Kidney (tissue), 14 donors: ENCODE measurements around the gene EPHB4. TPM values are rescaled to one million over a fixed set of nuclear protein-coding genes. Genes with fewer than 3 reads are reported as not detected.

Experiments used
- DNase-seq, 5 donors: peaks; one replicate each; pipeline ENCODE4 v3.0.0-alpha.2; 2013 to 2020
- FAIRE-seq: peaks from 2 replicates; lab custom pipeline; 2012; peaks lifted over from hg19 to GRCh38; lab: Jason Lieb, UNC
- H3K27ac ChIP-seq, 2 donors: one replicate each; pipeline ENCODE4 v1.7.0; 2013; ENCODE audit warnings: low read depth in 2 of 2, low read length in 2 of 2, inconsistent platforms in 1 of 2
- H3K27me3 ChIP-seq: one replicate; pipeline ENCODE4 v1.7.1; 2013; ENCODE audit warnings: low read length, inconsistent platforms; ENCODE audit not compliant: control insufficient read depth, insufficient read depth
- H3K36me3 ChIP-seq, 3 donors: one replicate each; pipeline versions ENCODE4 v1.7.0 to v1.7.1; 2013; ENCODE audit warnings: low read length in 3 of 3, control low read depth in 1 of 3, inconsistent platforms in 1 of 3; ENCODE audit not compliant: insufficient read depth in 3 of 3, control insufficient read depth in 2 of 3
- H3K4me1 ChIP-seq, 3 donors: one replicate each; pipeline versions ENCODE4 v1.7.0 to v1.7.1; 2013; ENCODE audit warnings: low read length in 3 of 3, inconsistent platforms in 1 of 3, low read depth in 1 of 3; ENCODE audit not compliant: control insufficient read depth in 2 of 3, insufficient read depth in 2 of 3
- H3K4me3 ChIP-seq, 3 donors: one replicate each; pipeline versions ENCODE4 v1.7.0 to v1.8.1; 2013; ENCODE audit warnings: low read length in 3 of 3, control low read depth in 1 of 3, inconsistent platforms in 1 of 3
- H3K9ac ChIP-seq, 3 donors: one replicate each; pipeline versions ENCODE4 v1.7.0 to v1.7.1; 2013; ENCODE audit warnings: low read length in 3 of 3, control low read depth in 1 of 3, inconsistent platforms in 1 of 3
- H3K9me3 ChIP-seq, 3 donors: one replicate each; pipeline versions ENCODE4 v1.7.0 to v1.7.1; 2013; ENCODE audit warnings: low read length in 3 of 3, control low read depth in 1 of 3, inconsistent platforms in 1 of 3; ENCODE audit not compliant: control insufficient read depth in 2 of 3, insufficient read depth in 1 of 3
- intact Hi-C: fragments of 100-400 bp; cut with DNase I; formaldehyde crosslinking; loops from one replicate; pipeline ENCODE4 v1.11.1; 2022
- polyA plus RNA-seq: library from polyadenylated mRNA; stranded (reverse); fragments of 350-450 nt; fragmentation: Illumina TruSeq; extraction: RNeasy Lipid Tissue Mini Kit (QIAGEN cat#74804); gene quantifications from one replicate; pipeline ENCODE4 v1.2.3, GENCODE V29; 2014; ENCODE audit warnings: low read depth, low replicate concordance; ENCODE audit not compliant: insufficient read depth
- total RNA-seq: library from RNA; stranded (reverse); fragmentation: NEBNext Ultra II Directional; extraction: Animal tissue kit (Norgen Biotek cat#: 25700); gene quantifications from one replicate; pipeline ENCODE4 v1.2.1, GENCODE V29; 2021
- TF ChIP-seq, protein P1 (sequence below): IDR thresholded peaks from 3 replicates; pipeline ENCODE4 v1.5.1; 2012; ENCODE audit warnings: mild to moderate bottlenecking, moderate library complexity, borderline replicate concordance; ENCODE audit not compliant: insufficient read depth; ENCODE audit errors: extremely low read depth
- donor health status: control.
- donor health status: control.
- donor health status: control.
- donor health status: control.
- donor health status: control.
- donor health status: DM: yes; HTN: yes; CAD: no.
- donor health status: Normal renal cell carcinoma (clear cell type).

EPHB4 gene
- total and polyA plus RNA-seq, 2 donors from 2014 or later = 33.2 to 65.5 TPM

DNA sequence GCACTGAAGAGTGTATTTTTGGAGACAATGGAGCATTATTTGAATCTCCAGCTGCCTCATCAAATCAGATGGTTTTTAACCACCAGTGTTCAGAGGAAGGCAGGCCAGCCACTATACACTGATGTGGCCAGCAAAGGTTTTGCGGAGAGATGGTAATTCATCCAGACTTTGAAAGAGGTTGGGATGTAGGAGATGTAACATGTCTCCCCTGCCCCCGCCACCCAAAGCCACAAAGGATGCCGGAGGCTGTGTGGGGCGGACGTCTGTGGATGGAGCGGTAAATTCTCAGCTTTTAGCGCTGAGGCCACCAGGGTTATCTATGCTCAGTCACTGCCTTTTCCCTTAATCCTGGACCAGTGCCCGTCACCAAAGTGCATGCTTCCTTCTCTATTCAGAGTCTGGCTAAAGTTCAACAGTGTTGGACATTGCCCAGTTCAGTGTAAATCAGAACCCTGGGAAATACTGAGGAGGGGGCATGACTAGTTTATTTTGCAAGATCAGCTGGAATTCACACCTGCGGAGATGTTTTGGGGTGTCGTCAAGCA is 36.2 kb upstream of the EPHB4 start:
- no peak for FAIRE-seq
- Histone ChIP-seq H3K4me3 (no peak overlapping the region), H3K9ac (no peak overlapping the region), H3K4me1 (peaks cover 0 to 20% (median 13%) of the 10 kb centered on the region in 3 donors), H3K9me3 (no peaks in the 10 kb centered on the region), H3K27ac (no peak overlapping the region), H3K27me3 (no peaks in the 10 kb centered on the region), H3K36me3 (peaks cover 0 to 15% (median 2%) of the 10 kb centered on the region in 3 donors)
- intact Hi-C loops = no loop called here
- TF ChIP-seq, protein P1, sequence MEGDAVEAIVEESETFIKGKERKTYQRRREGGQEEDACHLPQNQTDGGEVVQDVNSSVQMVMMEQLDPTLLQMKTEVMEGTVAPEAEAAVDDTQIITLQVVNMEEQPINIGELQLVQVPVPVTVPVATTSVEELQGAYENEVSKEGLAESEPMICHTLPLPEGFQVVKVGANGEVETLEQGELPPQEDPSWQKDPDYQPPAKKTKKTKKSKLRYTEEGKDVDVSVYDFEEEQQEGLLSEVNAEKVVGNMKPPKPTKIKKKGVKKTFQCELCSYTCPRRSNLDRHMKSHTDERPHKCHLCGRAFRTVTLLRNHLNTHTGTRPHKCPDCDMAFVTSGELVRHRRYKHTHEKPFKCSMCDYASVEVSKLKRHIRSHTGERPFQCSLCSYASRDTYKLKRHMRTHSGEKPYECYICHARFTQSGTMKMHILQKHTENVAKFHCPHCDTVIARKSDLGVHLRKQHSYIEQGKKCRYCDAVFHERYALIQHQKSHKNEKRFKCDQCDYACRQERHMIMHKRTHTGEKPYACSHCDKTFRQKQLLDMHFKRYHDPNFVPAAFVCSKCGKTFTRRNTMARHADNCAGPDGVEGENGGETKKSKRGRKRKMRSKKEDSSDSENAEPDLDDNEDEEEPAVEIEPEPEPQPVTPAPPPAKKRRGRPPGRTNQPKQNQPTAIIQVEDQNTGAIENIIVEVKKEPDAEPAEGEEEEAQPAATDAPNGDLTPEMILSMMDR = no peak
- peak in 3 of 5 donors; percentile 32 to 86 (median 72) for DNase-seq

DNA sequence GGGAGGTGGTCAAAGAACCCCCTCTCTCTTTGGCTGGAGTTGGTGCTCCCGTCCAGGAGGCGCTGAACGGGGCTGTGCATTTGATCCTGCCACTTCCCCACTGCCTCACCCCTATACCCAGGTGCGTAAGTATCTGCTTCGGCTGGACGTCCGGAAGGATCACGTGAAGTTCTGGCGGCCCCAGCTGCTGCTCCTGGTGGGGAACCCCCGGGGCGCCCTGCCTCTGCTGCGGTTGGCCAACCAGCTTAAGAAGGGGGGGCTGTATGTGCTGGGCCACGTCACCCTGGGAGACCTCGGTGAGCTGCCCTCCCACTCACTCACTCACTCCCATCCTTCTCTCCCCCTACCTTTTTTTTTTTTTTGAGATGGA is 34.3 kb upstream of the EPHB4 start:
- Histone ChIP-seq H3K9ac (no peak overlapping the region), H3K27ac (no peak overlapping the region), H3K4me3 (no peak overlapping the region), H3K9me3 (no peaks in the 10 kb centered on the region), H3K27me3 (no peaks in the 10 kb centered on the region), H3K36me3 (peaks cover 0 to 15% (median 2%) of the 10 kb centered on the region in 3 donors), H3K4me1 (peaks cover 0 to 13% (median 13%) of the 10 kb centered on the region in 3 donors)
- DNase-seq (no peak), FAIRE-seq (no peak)
- TF ChIP-seq, protein P1 = no peak
- intact Hi-C loops = no loop called here

DNA sequence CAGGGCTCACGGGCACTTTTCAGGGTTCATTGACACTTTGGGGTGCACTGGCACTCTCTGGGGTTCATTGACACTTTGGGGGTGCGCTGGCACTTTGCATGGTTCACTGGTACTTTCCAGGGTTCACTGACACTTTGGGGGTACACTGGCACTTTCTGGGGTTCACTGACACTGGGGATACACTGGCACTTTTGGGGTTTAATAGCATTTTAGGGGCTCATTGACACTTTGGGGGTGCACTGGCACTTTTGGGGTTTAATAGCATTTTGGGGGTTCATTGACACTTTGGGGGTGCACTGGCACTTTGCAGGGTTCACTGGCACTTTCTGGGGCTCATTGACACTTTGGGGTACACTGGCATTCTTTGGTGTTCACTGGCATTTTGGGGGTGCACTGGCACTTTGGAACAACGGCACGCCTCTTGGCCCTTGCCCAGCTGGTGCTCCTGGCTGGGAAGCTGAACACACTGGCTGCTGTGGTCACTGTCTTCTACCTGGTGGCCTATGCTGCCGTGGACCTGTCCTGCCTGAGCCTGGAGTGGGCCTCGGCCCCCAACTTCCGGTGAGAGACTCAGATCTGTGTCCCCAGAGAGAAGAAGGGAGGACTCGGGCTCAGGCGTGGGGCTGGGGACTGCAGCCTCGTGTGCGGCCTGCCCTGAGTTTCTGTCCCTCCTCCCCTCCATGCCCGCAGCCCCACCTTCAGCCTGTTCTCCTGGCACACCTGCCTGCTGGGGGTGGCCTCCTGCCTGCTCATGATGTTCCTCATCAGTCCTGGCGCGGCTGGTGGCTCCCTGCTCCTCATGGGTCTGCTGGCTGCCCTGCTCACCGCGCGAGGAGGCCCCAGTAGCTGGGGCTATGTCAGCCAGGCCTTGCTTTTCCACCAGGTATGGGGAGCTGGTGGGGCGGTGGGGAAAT is 33.6 kb upstream of the EPHB4 start:
- FAIRE-seq = no peak
- peak in 1 of 5 donors; percentile 66 for DNase-seq
- intact Hi-C loops = no loop called here
- Histone ChIP-seq H3K27me3 (no peaks in the 10 kb centered on the region), H3K4me1 (peaks cover 0 to 9% (median 8%) of the 10 kb centered on the region in 3 donors), H3K9me3 (no peaks in the 10 kb centered on the region), H3K27ac (no peak overlapping the region), H3K36me3 (peaks cover 0 to 15% (median 2%) of the 10 kb centered on the region in 3 donors), H3K9ac (no peak overlapping the region), H3K4me3 (no peak overlapping the region)
- TF ChIP-seq, protein P1 = no peak
